ENCODE measurements around the gene LGALS7. TPM values are rescaled to one million over a fixed set of nuclear protein-coding genes. Genes with fewer than 3 reads are reported as not detected.

Gene LGALS7
- total RNA-seq, 1 experiment from 2014 or later: 1.1 TPM

- H3K27me3 Mint-ChIP-seq (ENCODE audit: insufficient read depth, unreplicated experiment): no peaks in the 10 kb centered on the region
- H3K27ac Mint-ChIP-seq (ENCODE audit: low read depth, unreplicated experiment): peak overlapping the region; percentile 59
- BruUV-seq (replicated peaks): no TSS peak
- H3K36me3 Mint-ChIP-seq (ENCODE audit: insufficient read depth, unreplicated experiment): peaks cover 46% of the 10 kb centered on the region
- DNase-seq (ENCODE audit: unreplicated experiment): no peak
- no peaks in the 10 kb centered on the region for H3K9me3 Mint-ChIP-seq (ENCODE audit: unreplicated experiment)
- H3K4me1 Mint-ChIP-seq (ENCODE audit: insufficient read depth, unreplicated experiment): peaks cover 27% of the 10 kb centered on the region
- no peak for TF ChIP-seq CTCF (IDR thresholded peaks at IDR 0.05; ENCODE audit: unreplicated experiment)
- ChIA-PET CTCF (interaction anchor here (0.6 to 1.0 kb wide), 2 partner anchors 42 to 77 kb away, joined by 3 read pairs; no protein-coding TSS in a partner anchor), POLR2A (interaction anchor here (0.6 to 1.7 kb wide), 10 partner anchors 12 to 196 kb away, joined by 3 to 12 read pairs (median 4); partner anchors contain the start of genes ECH1, MRPS12, NFKBIB and SARS2)
- H3K4me3 Mint-ChIP-seq (ENCODE audit: unreplicated experiment): no peak overlapping the region
- intact Hi-C loops (cut with micrococcal nuclease): no loop called here
These were observed 39.2 kb downstream of the LGALS7 start for GRCh38 chr19:38734176-38734425.

- CTCF ChIA-PET: interaction anchor here (0.6 to 1.0 kb wide), 2 partner anchors 77 to 106 kb away, joined by 3 read pairs; no protein-coding TSS in a partner anchor
- H3K4me3 Mint-ChIP-seq (ENCODE audit: unreplicated experiment): no peak overlapping the region
- no peaks in the 10 kb centered on the region for H3K9me3 Mint-ChIP-seq (ENCODE audit: unreplicated experiment)
- DNase-seq (ENCODE audit: unreplicated experiment): peak; percentile 44
- intact Hi-C loops (cut with micrococcal nuclease): no loop called here
- POLR2A ChIA-PET: interaction anchor here (0.6 to 2.2 kb wide), 12 partner anchors 11 to 197 kb away, joined by 3 to 12 read pairs (median 4); partner anchors contain the start of genes ECH1, MRPS12 and SARS2
- no peaks in the 10 kb centered on the region for H3K27me3 Mint-ChIP-seq (ENCODE audit: insufficient read depth, unreplicated experiment)
- peaks cover 49% of the 10 kb centered on the region for H3K36me3 Mint-ChIP-seq (ENCODE audit: insufficient read depth, unreplicated experiment)
- H3K4me1 Mint-ChIP-seq (ENCODE audit: insufficient read depth, unreplicated experiment): peaks cover 27% of the 10 kb centered on the region
- TF ChIP-seq CTCF (IDR thresholded peaks at IDR 0.05; ENCODE audit: unreplicated experiment): no peak
- no TSS peak for BruUV-seq (replicated peaks)
- H3K27ac Mint-ChIP-seq (ENCODE audit: low read depth, unreplicated experiment): peak overlapping the region; percentile 59
These were observed 39.7 kb downstream of the LGALS7 start for GRCh38 chr19:38733493-38734175.

- H3K27ac Mint-ChIP-seq (ENCODE audit: low read depth, unreplicated experiment): peak overlapping the region; percentile 59
- no peak overlapping the region for H3K4me3 Mint-ChIP-seq (ENCODE audit: unreplicated experiment)
- H3K4me1 Mint-ChIP-seq (ENCODE audit: insufficient read depth, unreplicated experiment): peaks cover 27% of the 10 kb centered on the region
- no peaks in the 10 kb centered on the region for H3K9me3 Mint-ChIP-seq (ENCODE audit: unreplicated experiment)
- H3K27me3 Mint-ChIP-seq (ENCODE audit: insufficient read depth, unreplicated experiment): no peaks in the 10 kb centered on the region
- intact Hi-C loops (cut with micrococcal nuclease): no loop called here
- H3K36me3 Mint-ChIP-seq (ENCODE audit: insufficient read depth, unreplicated experiment): peaks cover 51% of the 10 kb centered on the region
- no TSS peak for BruUV-seq (replicated peaks)
- DNase-seq (ENCODE audit: unreplicated experiment): no peak
- ChIA-PET CTCF (interaction anchor here (0.6 kb wide), 1 partner anchor 107 kb away, joined by 3 read pairs; no protein-coding TSS in a partner anchor), POLR2A (interaction anchor here (0.7 to 2.2 kb wide), 8 partner anchors 10 to 197 kb away, joined by 3 to 7 read pairs (median 4); partner anchors contain the start of genes ECH1, MRPS12 and SARS2)
- no peak for TF ChIP-seq CTCF (IDR thresholded peaks at IDR 0.05; ENCODE audit: unreplicated experiment)
These were observed 40.1 kb downstream of the LGALS7 start for GRCh38 chr19:38733241-38733492.

GRCh38 chr19:38731654-38732301 is 41.5 kb downstream of the LGALS7 start:
- no peak for DNase-seq (ENCODE audit: unreplicated experiment)
- peaks cover 65% of the 10 kb centered on the region for H3K36me3 Mint-ChIP-seq (ENCODE audit: insufficient read depth, unreplicated experiment)
- POLR2A ChIA-PET: interaction anchor here (2.2 kb wide), 1 partner anchor 9 kb away, joined by 7 read pairs; no protein-coding TSS in a partner anchor

More at GRCh38 chr19:38731654-38732301, 41.5 kb downstream of the LGALS7 start:
- TF ChIP-seq CTCF (IDR thresholded peaks at IDR 0.05; ENCODE audit: unreplicated experiment): no peak
- CTCF ChIA-PET: interaction anchor here (1.1 kb wide), 1 partner anchor 110 kb away, joined by 3 read pairs; no protein-coding TSS in a partner anchor
- Mint-ChIP-seq H3K4me1 (ENCODE audit: insufficient read depth, unreplicated experiment) (peaks cover 27% of the 10 kb centered on the region), H3K9me3 (ENCODE audit: unreplicated experiment) (no peaks in the 10 kb centered on the region), H3K27me3 (ENCODE audit: insufficient read depth, unreplicated experiment) (no peaks in the 10 kb centered on the region), H3K4me3 (ENCODE audit: unreplicated experiment) (no peak overlapping the region), H3K27ac (ENCODE audit: low read depth, unreplicated experiment) (peak overlapping the region; percentile 83)
- BruUV-seq (replicated peaks): no TSS peak
- intact Hi-C loops (cut with micrococcal nuclease): no loop called here
